Measurements from ENCODE around the gene ANKRD33B. TPM values are rescaled to one million over a fixed set of nuclear protein-coding genes. Genes with fewer than 3 reads are reported as not detected.
A peak's percentile ranks its signal among the peaks of the same experiment; 100 is the strongest.

Gene ANKRD33B
- total and polyA plus RNA-seq, 2 donors (not counting 1 experiment from before 2014, with no cell fraction given) = 7.7 to 7.8 TPM

- no peak overlapping the region for H2AFZ ChIP-seq (ENCODE audit: low read length)
- H3K9me3 ChIP-seq (ENCODE audit: control insufficient read depth, insufficient read depth, low read depth, low read length) = no peaks in the 10 kb centered on the region
- H3K79me2 ChIP-seq (ENCODE audit: control insufficient read depth, insufficient read depth, low read length) = peaks cover 2% of the 10 kb centered on the region
- no peaks in the 10 kb centered on the region for H3K36me3 ChIP-seq (ENCODE audit: control insufficient read depth, insufficient read depth, low read length)
- DNase-seq (ENCODE audit: low read depth in 2 of 2) = no peak
- no peak overlapping the region for H3K4me2 ChIP-seq (ENCODE audit: extremely low read depth, insufficient read depth, low read length)
- no peaks in the 10 kb centered on the region for H4K20me1 ChIP-seq (ENCODE audit: control insufficient read depth, extremely low read depth, insufficient read depth, low read length)
- TF ChIP-seq EZH2 (IDR thresholded peaks at IDR 0.05; ENCODE audit: low read length, missing control alignments) (no peak), CTCF (conservative IDR thresholded peaks at IDR 0.05 in 1 of 2, IDR thresholded peaks at IDR 0.05 in 1 of 2; ENCODE audit: low read depth in 1 of 2, low read length in 2 of 2) (no peak)
- H3K4me3 ChIP-seq (replicated peaks in 1 of 4; ENCODE audit: control extremely low read depth in 1 of 4, insufficient read depth in 1 of 4, low read depth in 3 of 4, low read length in 4 of 4) = no peak overlapping the region
- no peaks in the 10 kb centered on the region for H3K4me1 ChIP-seq (ENCODE audit: control insufficient read depth, extremely low read depth, insufficient read depth, low read length)
- H3K9ac ChIP-seq (ENCODE audit: insufficient read depth, low read length) = no peak overlapping the region
- no peaks in the 10 kb centered on the region for H3K27me3 ChIP-seq (ENCODE audit: control insufficient read depth, insufficient read depth, low read length)
- H3K27ac ChIP-seq (ENCODE audit: insufficient read depth, low read length) = no peak overlapping the region
These were observed 12.4 kb downstream of the ANKRD33B start for GRCh38 chr5:10576121-10576789.

- no peaks in the 10 kb centered on the region for H4K20me1 ChIP-seq (ENCODE audit: control insufficient read depth, extremely low read depth, insufficient read depth, low read length)
- no peak overlapping the region for H3K9ac ChIP-seq (ENCODE audit: insufficient read depth, low read length)
- H3K36me3 ChIP-seq (ENCODE audit: control insufficient read depth, insufficient read depth, low read length) = no peaks in the 10 kb centered on the region
- no peaks in the 10 kb centered on the region for H3K9me3 ChIP-seq (ENCODE audit: control insufficient read depth, insufficient read depth, low read depth, low read length)
- H3K27me3 ChIP-seq (ENCODE audit: control insufficient read depth, insufficient read depth, low read length) = no peaks in the 10 kb centered on the region
- no peak for TF ChIP-seq EZH2 (IDR thresholded peaks at IDR 0.05; ENCODE audit: low read length, missing control alignments)
- no peak for TF ChIP-seq CTCF (conservative IDR thresholded peaks at IDR 0.05 in 1 of 2, IDR thresholded peaks at IDR 0.05 in 1 of 2; ENCODE audit: low read depth in 1 of 2, low read length in 2 of 2)
- H3K4me2 ChIP-seq (ENCODE audit: extremely low read depth, insufficient read depth, low read length) = no peak overlapping the region
- H3K27ac ChIP-seq (ENCODE audit: insufficient read depth, low read length) = no peak overlapping the region
- H2AFZ ChIP-seq (ENCODE audit: low read length) = no peak overlapping the region
- no peaks in the 10 kb centered on the region for H3K4me1 ChIP-seq (ENCODE audit: control insufficient read depth, extremely low read depth, insufficient read depth, low read length)
- DNase-seq (ENCODE audit: low read depth in 2 of 2) = no peak
- no peak overlapping the region for H3K4me3 ChIP-seq (replicated peaks in 1 of 4; ENCODE audit: control extremely low read depth in 1 of 4, insufficient read depth in 1 of 4, low read depth in 3 of 4, low read length in 4 of 4)
- H3K79me2 ChIP-seq (ENCODE audit: control insufficient read depth, insufficient read depth, low read length) = peaks cover 2% of the 10 kb centered on the region
These were observed 12.9 kb downstream of the ANKRD33B start for GRCh38 chr5:10576790-10577189.

GRCh38 chr5:10577371-10578292 lies 13.8 kb downstream of the ANKRD33B start:
- Histone ChIP-seq H3K4me2 (ENCODE audit: extremely low read depth, insufficient read depth, low read length) (no peak overlapping the region), H3K4me1 (ENCODE audit: control insufficient read depth, extremely low read depth, insufficient read depth, low read length) (no peaks in the 10 kb centered on the region), H3K79me2 (ENCODE audit: control insufficient read depth, insufficient read depth, low read length) (peaks cover 2% of the 10 kb centered on the region), H3K4me3 (replicated peaks in 1 of 4; ENCODE audit: control extremely low read depth in 1 of 4, insufficient read depth in 1 of 4, low read depth in 3 of 4, low read length in 4 of 4) (no peak overlapping the region), H3K27me3 (ENCODE audit: control insufficient read depth, insufficient read depth, low read length) (no peaks in the 10 kb centered on the region), H3K9me3 (ENCODE audit: control insufficient read depth, insufficient read depth, low read depth, low read length) (no peaks in the 10 kb centered on the region), H2AFZ (ENCODE audit: low read length) (no peak overlapping the region), H3K27ac (ENCODE audit: insufficient read depth, low read length) (no peak overlapping the region), H4K20me1 (ENCODE audit: control insufficient read depth, extremely low read depth, insufficient read depth, low read length) (no peaks in the 10 kb centered on the region), H3K36me3 (ENCODE audit: control insufficient read depth, insufficient read depth, low read length) (no peaks in the 10 kb centered on the region), H3K9ac (ENCODE audit: insufficient read depth, low read length) (no peak overlapping the region)
- no peak for TF ChIP-seq EZH2 (IDR thresholded peaks at IDR 0.05; ENCODE audit: low read length, missing control alignments)
- TF ChIP-seq CTCF (conservative IDR thresholded peaks at IDR 0.05 in 1 of 2, IDR thresholded peaks at IDR 0.05 in 1 of 2; ENCODE audit: low read depth in 1 of 2, low read length in 2 of 2) = no peak
- peak in 1 of 2 donors; percentile 59 for DNase-seq (ENCODE audit: low read depth in 2 of 2)

Data from fibroblast of lung (primary cell).